ENCODE data around the gene SOWAHA. TPM values are rescaled to one million over a fixed set of nuclear protein-coding genes. Genes with fewer than 3 reads are reported as not detected.

SOWAHA gene
- polyA plus RNA-seq, 1 donor from 2014 or later: 23.4 TPM

- Histone ChIP-seq H2AFZ (ENCODE audit: low read depth, low read length) (no peak overlapping the region), H3K36me3 (ENCODE audit: insufficient read depth, low read length) (no peaks in the 10 kb centered on the region), H3F3A (ENCODE audit: insufficient read depth, low read length, poor library complexity, severe bottlenecking) (no peaks in the 10 kb centered on the region), H3K9ac (ENCODE audit: low read length) (no peak overlapping the region), H4K20me1 (ENCODE audit: insufficient read depth) (no peaks in the 10 kb centered on the region), H3K9me3 (ENCODE audit: low read length) (no peaks in the 10 kb centered on the region), H3K4me3 (ENCODE audit: low read length) (no peak overlapping the region), H3K4me2 (ENCODE audit: low read length) (no peak overlapping the region), H3K27me3 (ENCODE audit: insufficient read depth, low read depth, low read length) (no peaks in the 10 kb centered on the region), H3K79me2 (replicated peaks; ENCODE audit: insufficient read depth, low read length) (no peaks in the 10 kb centered on the region), H3K27ac (ENCODE audit: low read length) (no peak overlapping the region), H3K9me2 (ENCODE audit: insufficient read depth, low read length) (no peaks in the 10 kb centered on the region)
- no peak for TF ChIP-seq CTCF (IDR thresholded peaks at IDR 0.05; ENCODE audit: poor library complexity, severe bottlenecking)
Observed at GRCh38 chr5:132788990-132789886, 23.9 kb upstream of the SOWAHA start.

- H3K4me2 ChIP-seq (ENCODE audit: low read length): no peak overlapping the region
- no peak overlapping the region for H3K27ac ChIP-seq (ENCODE audit: low read length)
- no peaks in the 10 kb centered on the region for H3K27me3 ChIP-seq (ENCODE audit: insufficient read depth, low read depth, low read length)
- no peak overlapping the region for H3K4me3 ChIP-seq (ENCODE audit: low read length)
- TF ChIP-seq CTCF (IDR thresholded peaks at IDR 0.05; ENCODE audit: poor library complexity, severe bottlenecking) (no peak), EZH2 (IDR thresholded peaks at IDR 0.05; ENCODE audit: borderline replicate concordance, insufficient read depth, low read length, poor library complexity, severe bottlenecking) (no peak), RAD21 (conservative IDR thresholded peaks at IDR 0.05) (no peak), TAF1 (IDR thresholded peaks at IDR 0.05; ENCODE audit: low read depth) (no peak), REST (IDR thresholded peaks at IDR 0.05; ENCODE audit: borderline replicate concordance) (no peak), POLR2AphosphoS5 (IDR thresholded peaks at IDR 0.05) (no peak), MXI1 (conservative IDR thresholded peaks at IDR 0.05; ENCODE audit: poor library complexity, severe bottlenecking) (no peak), EP300 (conservative IDR thresholded peaks at IDR 0.05; ENCODE audit: poor library complexity, severe bottlenecking) (no peak), SMC3 (conservative IDR thresholded peaks at IDR 0.05; ENCODE audit: poor library complexity) (no peak)
- no peaks in the 10 kb centered on the region for H4K20me1 ChIP-seq (ENCODE audit: insufficient read depth)
- H3F3A ChIP-seq (ENCODE audit: insufficient read depth, low read length, poor library complexity, severe bottlenecking): no peaks in the 10 kb centered on the region
- no peaks in the 10 kb centered on the region for H3K9me3 ChIP-seq (ENCODE audit: low read length)
- no peaks in the 10 kb centered on the region for H3K9me2 ChIP-seq (ENCODE audit: insufficient read depth, low read length)
- no peaks in the 10 kb centered on the region for H3K79me2 ChIP-seq (replicated peaks; ENCODE audit: insufficient read depth, low read length)
- H3K9ac ChIP-seq (ENCODE audit: low read length): no peak overlapping the region
- H3K36me3 ChIP-seq (ENCODE audit: insufficient read depth, low read length): no peaks in the 10 kb centered on the region
- no peak overlapping the region for H2AFZ ChIP-seq (ENCODE audit: low read depth, low read length)
Observed at GRCh38 chr5:132790201-132790865, 22.8 kb upstream of the SOWAHA start.

Measured in neural cell (in vitro differentiated cells).